AG04449 (cell line): ENCODE results near the gene MOGAT3.
A peak's percentile ranks its signal among the peaks of the same experiment; 100 is the strongest.

Source experiments
- CTCF ChIA-PET: fragments of 350-600 bp; formaldehyde crosslinking; extraction: SDS; loops from one replicate; lab custom pipeline; 2021; ENCODE audit warnings: antibody characterized with exemption; lab: Yijun Ruan, JAX
- POLR2A ChIA-PET: fragments of 400-600, 350-600 bp; formaldehyde crosslinking; extraction: SDS; loops from one replicate; lab custom pipeline; 2020; ENCODE audit warnings: antibody characterized with exemption, inconsistent platforms; lab: Yijun Ruan, JAX
- DNase-seq: peaks from one replicate; pipeline ENCODE4 v3.0.0-alpha.2; 2010; ENCODE audit warnings: low read depth, low spot score
- H3K4me3 ChIP-seq: 2 replicates; pipeline ENCODE4 v1.5.1; 2011; ENCODE audit warnings: low read depth, mild to moderate bottlenecking, control low read depth, low read length
- TF ChIP-seq, protein P1 (sequence below): IDR thresholded peaks from one replicate; pipeline ENCODE4 v1.5.1; 2011; ENCODE audit warnings: mild to moderate bottlenecking, moderate library complexity, low read length, control low read depth, inconsistent platforms; ENCODE audit not compliant: insufficient read depth; ENCODE audit errors: missing control alignments

MOGAT3 gene

GRCh38 chr7:101162551-101163278, 38.1 kb downstream of the MOGAT3 start:
- ChIA-PET CTCF (interaction anchor here (0.8 to 1.5 kb wide), 5 partner anchors 18 to 120 kb away, joined by 3 to 7 read pairs (median 4); no protein-coding TSS in a partner anchor), POLR2A (no interaction called here)
- DNase-seq = no peak
- TF ChIP-seq, protein P1, sequence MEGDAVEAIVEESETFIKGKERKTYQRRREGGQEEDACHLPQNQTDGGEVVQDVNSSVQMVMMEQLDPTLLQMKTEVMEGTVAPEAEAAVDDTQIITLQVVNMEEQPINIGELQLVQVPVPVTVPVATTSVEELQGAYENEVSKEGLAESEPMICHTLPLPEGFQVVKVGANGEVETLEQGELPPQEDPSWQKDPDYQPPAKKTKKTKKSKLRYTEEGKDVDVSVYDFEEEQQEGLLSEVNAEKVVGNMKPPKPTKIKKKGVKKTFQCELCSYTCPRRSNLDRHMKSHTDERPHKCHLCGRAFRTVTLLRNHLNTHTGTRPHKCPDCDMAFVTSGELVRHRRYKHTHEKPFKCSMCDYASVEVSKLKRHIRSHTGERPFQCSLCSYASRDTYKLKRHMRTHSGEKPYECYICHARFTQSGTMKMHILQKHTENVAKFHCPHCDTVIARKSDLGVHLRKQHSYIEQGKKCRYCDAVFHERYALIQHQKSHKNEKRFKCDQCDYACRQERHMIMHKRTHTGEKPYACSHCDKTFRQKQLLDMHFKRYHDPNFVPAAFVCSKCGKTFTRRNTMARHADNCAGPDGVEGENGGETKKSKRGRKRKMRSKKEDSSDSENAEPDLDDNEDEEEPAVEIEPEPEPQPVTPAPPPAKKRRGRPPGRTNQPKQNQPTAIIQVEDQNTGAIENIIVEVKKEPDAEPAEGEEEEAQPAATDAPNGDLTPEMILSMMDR = no peak
- peak overlapping the region; percentile 33 for H3K4me3 ChIP-seq

DNA sequence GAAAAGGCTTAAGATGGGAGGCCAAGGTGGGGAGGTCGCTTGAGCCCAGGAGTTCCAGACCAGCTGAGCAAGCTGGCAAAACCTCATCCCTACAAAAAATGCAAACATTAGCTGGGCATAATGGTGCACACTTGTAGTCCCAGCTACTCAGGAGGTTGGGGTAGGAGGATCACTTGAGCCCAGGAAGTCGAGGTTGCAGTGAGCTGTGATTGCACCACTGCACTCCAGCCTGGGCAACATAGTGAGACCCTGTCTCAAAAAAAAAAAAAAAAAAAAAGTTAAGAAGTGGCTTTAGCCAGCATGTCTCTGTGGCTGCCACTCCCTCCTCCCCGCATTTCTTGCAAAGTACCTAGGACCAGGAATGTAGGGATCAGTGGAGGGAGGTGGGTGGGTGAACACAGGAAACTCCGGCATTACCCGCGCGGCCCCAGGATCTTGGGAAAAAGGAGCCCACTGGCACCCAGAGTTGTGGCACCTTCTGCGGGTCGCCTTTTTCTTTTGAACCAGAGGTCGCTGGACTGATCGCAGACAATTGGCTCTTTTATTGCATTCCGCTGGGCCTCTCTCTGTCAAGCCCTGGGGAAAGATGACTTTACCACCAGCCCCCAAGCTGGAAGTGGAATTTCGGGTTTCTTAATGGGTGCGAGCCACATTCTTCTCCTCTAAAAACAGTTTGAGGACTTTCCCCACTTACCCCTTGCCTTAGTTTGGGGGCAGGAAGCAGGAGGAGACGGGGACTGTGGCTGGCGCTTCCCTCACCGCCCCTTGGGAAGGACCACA, 39.0 kb downstream of the MOGAT3 start:
- POLR2A ChIA-PET = no interaction called here
- CTCF ChIA-PET = interaction anchor here (1.3 to 3.8 kb wide), 3 partner anchors 9 to 31 kb away, joined by 4 to 13 read pairs (median 5); no protein-coding TSS in a partner anchor
- H3K4me3 ChIP-seq = no peak overlapping the region
- no peak for DNase-seq
- TF ChIP-seq, protein P1 = no peak

GRCh38 chr7:101160910-101161309, 39.9 kb downstream of the MOGAT3 start:
- POLR2A ChIA-PET = no interaction called here
- no peak overlapping the region for H3K4me3 ChIP-seq
- TF ChIP-seq, protein P1 = no peak
- DNase-seq = no peak
- CTCF ChIA-PET = interaction anchor here (1.3 to 3.8 kb wide), 3 partner anchors 10 to 32 kb away, joined by 4 to 13 read pairs (median 5); no protein-coding TSS in a partner anchor

DNA sequence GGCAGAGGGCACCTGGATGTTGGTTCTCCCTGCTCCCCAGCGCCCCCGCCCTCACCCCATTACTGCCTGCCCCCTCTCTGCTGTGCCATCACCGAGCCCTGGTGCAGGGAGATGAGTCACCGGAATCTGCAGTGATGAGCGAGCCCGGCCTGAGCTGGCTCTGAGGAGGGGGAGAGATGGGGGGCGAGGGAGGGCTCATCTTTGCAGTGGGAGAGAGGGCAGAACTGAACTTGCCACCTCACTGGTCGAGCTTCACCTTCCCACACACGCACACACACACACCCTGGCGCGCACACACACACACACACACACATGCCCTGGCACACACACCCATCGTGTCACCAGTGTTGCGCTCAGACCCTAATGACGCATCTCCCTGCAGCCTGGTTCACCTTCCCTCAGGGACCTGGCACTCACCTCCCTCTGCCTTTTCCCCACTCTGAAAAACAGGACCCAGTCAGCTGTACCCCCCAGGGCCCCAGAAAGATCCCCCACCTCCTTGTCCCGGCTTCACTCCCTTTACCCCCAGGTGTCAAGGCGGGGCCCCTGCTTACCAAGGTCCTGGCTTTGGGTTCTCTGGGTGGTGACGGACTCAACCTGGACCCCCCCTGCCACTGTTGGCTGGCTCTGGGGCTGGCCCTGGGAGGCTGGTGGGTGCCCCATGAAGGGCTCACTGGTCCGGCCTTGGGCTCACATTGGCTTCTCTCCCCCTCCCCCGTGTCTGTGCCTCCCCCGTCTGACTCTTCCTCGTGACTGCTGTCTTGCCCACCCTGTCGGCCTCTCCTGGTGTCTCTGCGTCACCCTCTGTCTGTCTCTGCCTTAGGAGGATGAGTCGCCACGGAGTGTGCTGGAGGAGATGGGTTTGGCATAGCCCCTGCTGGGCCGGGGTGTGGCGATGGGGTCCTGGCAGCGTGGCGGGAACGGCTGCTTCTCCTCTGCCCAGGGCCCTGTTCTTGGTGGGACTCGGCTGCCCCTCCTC, 40.9 kb downstream of the MOGAT3 start:
- DNase-seq = no peak
- no peak overlapping the region for H3K4me3 ChIP-seq
- POLR2A ChIA-PET = interaction anchor here (0.5 kb wide), 1 partner anchor 270 kb away, joined by 3 read pairs; the partner anchor contains the start of gene UFSP1
- TF ChIP-seq, protein P1 = no peak
- CTCF ChIA-PET = interaction anchor here (1.0 to 8.7 kb wide), 4 partner anchors 9 to 33 kb away, joined by 4 to 59 read pairs (median 9); no protein-coding TSS in a partner anchor

- no peak overlapping the region for H3K4me3 ChIP-seq
- DNase-seq = no peak
- TF ChIP-seq, protein P1 = no peak
- ChIA-PET CTCF (interaction anchor here (0.7 to 8.7 kb wide), 14 partner anchors 9 to 134 kb away, joined by 3 to 59 read pairs (median 4); partner anchors contain the start of genes FIS1, PLOD3, TRIM56 and VGF), POLR2A (no interaction called here)
Observed at GRCh38 chr7:101156866-101157589, 43.8 kb downstream of the MOGAT3 start.
